Choroid plexus epithelial cell (primary cell): ENCODE results near the gene SNRNP200.

Experiments
- DNase-seq: peaks from one replicate; pipeline ENCODE4 v3.0.0-alpha.2; 2010; ENCODE audit warnings: low read depth
- H3K4me3 ChIP-seq: 2 replicates; pipeline ENCODE4 v1.5.1; 2011; ENCODE audit warnings: low read depth, mild to moderate bottlenecking, control low read depth, low read length, moderate library complexity
- TF ChIP-seq, protein P1 (sequence below): conservative IDR thresholded peaks from 2 replicates; pipeline ENCODE4 v1.5.1; 2011; ENCODE audit warnings: low read depth, mild to moderate bottlenecking, control low read depth, inconsistent platforms, low read length, moderate library complexity

The SNRNP200 gene

DNA sequence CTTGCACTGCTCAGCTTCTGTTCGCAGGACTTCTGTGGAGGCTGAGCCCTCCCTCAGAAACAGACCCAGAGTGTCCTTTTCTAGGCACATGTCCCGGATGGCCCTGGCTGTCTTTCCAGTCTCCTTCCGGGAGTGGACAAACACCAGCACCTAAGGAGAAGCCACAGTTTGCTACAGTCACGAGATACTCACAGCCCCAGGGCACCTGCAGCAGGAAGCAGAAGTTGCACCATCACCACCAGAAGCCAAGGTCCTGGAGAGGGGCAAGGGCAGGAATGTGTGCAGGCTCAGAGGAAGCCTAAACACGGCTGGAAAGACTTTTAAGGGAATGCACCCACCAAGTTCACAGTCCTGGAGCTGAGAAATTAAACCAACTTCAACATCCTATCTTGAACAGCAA, 13.6 kb downstream of the SNRNP200 start:
- no peak overlapping the region for H3K4me3 ChIP-seq
- DNase-seq, result no peak
- TF ChIP-seq, protein P1, sequence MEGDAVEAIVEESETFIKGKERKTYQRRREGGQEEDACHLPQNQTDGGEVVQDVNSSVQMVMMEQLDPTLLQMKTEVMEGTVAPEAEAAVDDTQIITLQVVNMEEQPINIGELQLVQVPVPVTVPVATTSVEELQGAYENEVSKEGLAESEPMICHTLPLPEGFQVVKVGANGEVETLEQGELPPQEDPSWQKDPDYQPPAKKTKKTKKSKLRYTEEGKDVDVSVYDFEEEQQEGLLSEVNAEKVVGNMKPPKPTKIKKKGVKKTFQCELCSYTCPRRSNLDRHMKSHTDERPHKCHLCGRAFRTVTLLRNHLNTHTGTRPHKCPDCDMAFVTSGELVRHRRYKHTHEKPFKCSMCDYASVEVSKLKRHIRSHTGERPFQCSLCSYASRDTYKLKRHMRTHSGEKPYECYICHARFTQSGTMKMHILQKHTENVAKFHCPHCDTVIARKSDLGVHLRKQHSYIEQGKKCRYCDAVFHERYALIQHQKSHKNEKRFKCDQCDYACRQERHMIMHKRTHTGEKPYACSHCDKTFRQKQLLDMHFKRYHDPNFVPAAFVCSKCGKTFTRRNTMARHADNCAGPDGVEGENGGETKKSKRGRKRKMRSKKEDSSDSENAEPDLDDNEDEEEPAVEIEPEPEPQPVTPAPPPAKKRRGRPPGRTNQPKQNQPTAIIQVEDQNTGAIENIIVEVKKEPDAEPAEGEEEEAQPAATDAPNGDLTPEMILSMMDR, result no peak

DNA sequence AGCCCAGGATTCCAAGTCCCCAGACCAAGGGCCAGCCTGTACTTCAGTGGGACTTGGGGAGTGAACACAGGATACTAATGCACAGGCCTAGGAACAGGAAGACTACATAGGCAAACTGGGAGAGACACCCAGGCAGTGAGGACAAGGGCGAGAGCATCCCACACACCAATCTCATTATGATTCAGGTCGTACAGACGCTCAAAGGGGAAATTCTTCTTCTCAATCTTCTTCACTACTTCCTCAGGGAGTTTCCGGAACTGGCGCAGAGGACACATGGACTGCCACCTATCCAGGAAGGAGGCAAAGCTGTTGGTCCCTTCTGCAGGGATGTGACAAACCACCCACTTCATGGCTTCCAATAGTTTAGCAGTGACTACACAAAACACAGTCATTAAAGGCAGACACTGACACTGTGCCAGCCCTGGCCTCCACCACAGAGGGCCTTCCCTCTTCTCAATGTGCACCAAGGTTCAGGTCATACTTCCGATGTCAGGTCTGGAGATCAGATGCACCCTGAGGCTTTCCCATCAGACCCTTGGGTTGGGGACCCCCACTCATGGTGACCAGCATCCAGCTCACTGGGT, 18.0 kb downstream of the SNRNP200 start:
- H3K4me3 ChIP-seq, result no peak overlapping the region
- TF ChIP-seq, protein P1, result no peak
- DNase-seq, result no peak

DNA sequence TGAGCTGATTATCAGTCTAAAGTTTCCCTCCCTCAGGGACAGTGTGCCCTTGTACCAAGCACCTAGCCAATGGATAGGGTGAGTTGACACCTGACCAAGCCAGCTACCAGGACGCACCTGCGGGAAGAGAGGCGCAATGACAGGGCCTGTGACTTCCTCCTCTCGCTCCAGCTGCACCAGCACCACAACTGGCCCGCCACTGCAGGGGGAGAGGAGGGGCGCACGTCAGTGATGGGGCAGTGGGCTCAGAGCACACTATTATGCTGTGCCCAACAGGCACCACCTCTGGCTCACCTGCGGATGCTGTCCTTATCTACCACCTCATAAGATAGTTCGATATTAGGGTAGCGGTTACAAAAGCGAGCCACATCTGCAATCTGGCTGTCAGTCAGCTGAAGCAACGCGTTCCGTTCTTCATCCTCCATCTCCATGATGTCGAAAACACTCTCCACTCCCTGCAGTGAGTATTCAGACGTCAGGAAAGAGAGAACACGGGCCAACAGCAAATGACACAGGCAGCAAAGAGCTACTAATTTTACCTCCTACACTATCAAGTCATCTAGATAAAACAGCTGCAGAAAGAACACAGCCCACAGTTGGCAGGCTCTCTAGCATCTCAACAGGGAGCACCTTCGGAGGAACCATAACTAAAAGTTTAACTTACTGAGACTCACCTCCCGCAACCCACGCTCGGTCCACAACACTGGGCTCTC, 28.4 kb downstream of the SNRNP200 start:
- no peak for DNase-seq
- H3K4me3 ChIP-seq, result no peak overlapping the region
- TF ChIP-seq, protein P1, result no peak

DNA sequence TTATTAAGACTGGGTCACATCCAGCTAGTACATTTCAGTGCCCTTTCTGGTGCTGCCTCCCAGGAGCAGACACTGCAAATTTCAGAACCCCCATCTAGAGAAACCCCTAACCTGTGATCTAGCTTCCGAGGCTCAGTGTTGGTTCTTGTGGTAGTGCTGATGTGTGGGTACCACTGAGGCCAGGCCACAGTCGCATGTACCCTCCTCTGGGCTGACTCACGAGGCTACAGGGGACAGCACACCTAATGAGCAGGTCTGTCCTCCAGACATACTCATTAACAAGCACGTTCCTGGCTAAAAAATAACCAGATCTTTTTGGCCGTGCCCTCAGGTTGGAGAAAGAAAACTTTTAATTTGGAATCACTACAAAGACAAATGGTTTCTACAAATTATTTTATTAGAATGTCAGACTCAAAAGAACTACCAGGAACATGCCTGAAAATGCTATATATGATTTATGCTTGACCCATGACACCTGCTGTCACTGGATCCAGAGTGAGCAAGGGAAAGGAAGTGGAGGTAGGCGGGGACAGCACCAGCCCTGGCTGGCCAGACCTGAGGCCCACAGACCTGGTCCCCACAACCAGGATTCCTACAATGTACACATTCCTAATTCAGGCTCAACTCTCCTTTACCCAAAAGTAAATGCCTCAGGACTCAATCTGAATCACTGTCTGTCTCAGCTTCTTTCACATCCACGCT, 30.8 kb downstream of the SNRNP200 start:
- no peak for DNase-seq
- H3K4me3 ChIP-seq, result no peak overlapping the region
- TF ChIP-seq, protein P1, result no peak

DNA sequence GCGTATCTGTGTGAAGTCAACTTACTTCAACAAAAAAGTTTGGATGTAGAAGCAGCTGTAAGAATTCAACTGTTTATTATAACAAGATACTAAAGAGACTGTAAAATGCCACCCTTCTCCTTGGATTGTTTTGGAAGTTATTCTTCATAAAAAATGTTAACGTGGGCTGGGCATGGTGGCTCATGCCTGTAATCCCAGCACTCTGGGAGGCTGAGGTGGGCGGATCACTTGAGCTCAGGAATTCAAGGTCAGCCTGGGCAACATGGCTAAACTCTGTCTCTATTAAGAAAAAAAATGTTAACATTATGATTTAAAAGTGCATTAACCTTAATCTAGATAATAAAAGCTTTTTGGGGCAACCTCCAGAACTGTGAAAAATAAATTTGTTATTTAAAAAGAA, 31.6 kb downstream of the SNRNP200 start:
- TF ChIP-seq, protein P1, result no peak
- H3K4me3 ChIP-seq, result no peak overlapping the region
- DNase-seq, result no peak

DNA sequence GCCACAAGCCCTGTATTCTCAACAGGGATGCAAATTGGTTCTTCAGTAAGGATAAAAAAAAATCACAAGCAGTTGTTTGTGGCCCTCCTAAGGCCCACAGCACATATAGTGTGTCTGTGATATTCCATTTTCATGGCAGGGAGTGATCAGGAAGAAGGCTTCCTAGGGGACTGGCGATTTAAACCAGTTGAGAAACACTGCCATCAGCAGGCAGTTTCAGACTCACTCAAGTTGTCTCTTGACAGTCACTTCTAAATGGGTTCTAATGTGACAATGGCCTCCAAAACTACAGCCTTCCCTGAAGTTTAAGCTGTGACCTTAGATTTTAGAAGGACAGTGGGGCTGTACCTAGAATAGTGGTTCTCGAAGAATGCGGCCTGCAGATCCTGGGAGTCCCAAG, 33.4 kb downstream of the SNRNP200 start:
- TF ChIP-seq, protein P1, result no peak
- no peak for DNase-seq
- H3K4me3 ChIP-seq, result no peak overlapping the region
